Right lobe of liver (tissue), 6 donors: ENCODE data around the gene PTGDR2. TPM values are rescaled to one million over a fixed set of nuclear protein-coding genes. Genes with fewer than 3 reads are reported as not detected.

ENCODE experiments used
- ATAC-seq, 4 donors: fragments of 200-7000 bp; cut with Tn5 transposase; one replicate each; pipeline ENCODE4 v1.9.1; 2020; ENCODE audit warnings: mild to moderate bottlenecking in 4 of 4, moderate library complexity in 4 of 4
- DNase-seq, 3 donors: peaks; one replicate each; pipeline ENCODE4 v3.0.0-alpha.2; 2020
- H3K27ac ChIP-seq, 3 donors: fragments of 200-600 bp; one replicate each; pipeline ENCODE4 v1.8.0; 2022
- H3K27me3 ChIP-seq, 2 donors: fragments of 200-600 bp; one replicate each; pipeline ENCODE4 v1.8.0; 2022
- H3K36me3 ChIP-seq, 4 donors: fragments of 200-600 bp; sonication (generic) in 1 of 4; one replicate each; pipeline versions ENCODE4 v1.5.1 to v1.8.0; 2017 to 2022; ENCODE audit warnings: control low read depth in 1 of 4
- H3K4me1 ChIP-seq, 4 donors: fragments of 200-600 bp; sonication (generic) in 1 of 4; one replicate each; pipeline versions ENCODE4 v1.5.1 to v1.8.0; 2017 to 2022; ENCODE audit warnings: control low read depth in 1 of 4
- H3K4me3 ChIP-seq, 3 donors: fragments of 200-600 bp; one replicate each; pipeline ENCODE4 v1.8.0; 2022
- H3K9me3 ChIP-seq, 4 donors: fragments of 200-600 bp; sonication (generic) in 1 of 4; one replicate each; pipeline versions ENCODE4 v1.5.1 to v1.8.0; 2017 to 2022; ENCODE audit warnings: control low read depth in 1 of 4
- CTCF ChIP-seq, 4 donors: fragments of 200-600 bp in 3 of 4; fragments of 450-650 bp in 1 of 4; IDR thresholded peaks; one replicate each; pipeline versions ENCODE4 v1.5.1 to v1.8.0; 2016 to 2022; ENCODE audit warnings: antibody characterized with exemption in 4 of 4, mild to moderate bottlenecking in 2 of 4
- POLR2A ChIP-seq: fragments of 450-650 bp; IDR thresholded peaks from one replicate; pipeline ENCODE4 v1.6.1; 2017; ENCODE audit warnings: antibody characterized with exemption, mild to moderate bottlenecking
- WGBS: methylation state at CpG from one replicate; pipeline ENCODE4 v1.1.6; 2018; ENCODE audit warnings: low coverage, low lambda C conversion rate; ENCODE audit not compliant: insufficient coverage; ENCODE audit errors: missing lambda C conversion rate; 5-methylcytosine and 5-hydroxymethylcytosine counted together
- intact Hi-C, 2 donors: fragments of 100-400 bp; cut with DNase I; formaldehyde crosslinking; loops; one replicate each; pipeline versions ENCODE4 v1.11.2 to v1.14.1; 2022
- total RNA-seq, 6 experiments: library from RNA; depleted of rRNA in 2 of 6; stranded (reverse); fragments of >200 nt in 2 of 6; fragmentation: NEBNext Ultra II Directional in 3 of 6; extraction: Animal tissue kit (Norgen Biotek cat#: 25700) in 3 of 6; gene quantifications; one replicate each; pipeline versions ENCODE4 v1.1.0 to v1.2.4, GENCODE V29; 2016 to 2023
- donor health status: DM: no; HTN: yes; CAD: no.
- donor health status: DM: no; HTN: no; CAD: no.
- donor health status: DM: no; HTN: no; CAD: no.
- donor health status: DM: no; HTN: yes; CAD: no.
- donor health status: DM: no; HTN: yes; CAD: no.

The PTGDR2 gene
- total RNA-seq, 6 experiments from 2014 or later: 0.07 to 0.18 (median 0.12) TPM; not detected in 1

GRCh38 chr11:60891103-60891741, 35.5 kb upstream of the PTGDR2 start:
- TF ChIP-seq CTCF (IDR thresholded peaks at IDR 0.05) (no peak), POLR2A (no peak)
- no peaks in the 10 kb centered on the region for H3K27me3 ChIP-seq
- peaks cover 0 to 38% (median 10%) of the 10 kb centered on the region in 4 donors for H3K36me3 ChIP-seq
- H3K4me3 ChIP-seq: no peak overlapping the region
- WGBS: 80% methylated on average over 2 of the region's 7 CpGs
- H3K4me1 ChIP-seq: no peaks in the 10 kb centered on the region
- no peak overlapping the region for H3K27ac ChIP-seq
- ATAC-seq: peak in 3 of 4 donors; percentile 20 to 41 (median 30)
- H3K9me3 ChIP-seq: no peaks in the 10 kb centered on the region
- DNase-seq: no peak
- intact Hi-C loops: no loop called here

- H3K4me3 ChIP-seq: no peak overlapping the region
- no peaks in the 10 kb centered on the region for H3K4me1 ChIP-seq
- 43% methylated on average over 4 of the region's 5 CpGs for WGBS
- DNase-seq (no peak), ATAC-seq (peak in 1 of 4 donors; percentile 12)
- no peaks in the 10 kb centered on the region for H3K9me3 ChIP-seq
- no peak overlapping the region for H3K27ac ChIP-seq
- peaks cover 0 to 33% (median 8%) of the 10 kb centered on the region in 4 donors for H3K36me3 ChIP-seq
- H3K27me3 ChIP-seq: no peaks in the 10 kb centered on the region
- TF ChIP-seq POLR2A (no peak), CTCF (IDR thresholded peaks at IDR 0.05) (no peak)
- intact Hi-C loops: no loop called here
Observed at GRCh38 chr11:60890696-60891095, 34.9 kb upstream of the PTGDR2 start.

GRCh38 chr11:60889869-60890311, 34.1 kb upstream of the PTGDR2 start:
- Histone ChIP-seq H3K4me1 (no peaks in the 10 kb centered on the region), H3K27ac (no peak overlapping the region), H3K36me3 (peaks cover 0 to 25% (median 4%) of the 10 kb centered on the region in 4 donors), H3K27me3 (no peaks in the 10 kb centered on the region), H3K9me3 (no peaks in the 10 kb centered on the region), H3K4me3 (no peak overlapping the region)
- no peak for TF ChIP-seq POLR2A
- TF ChIP-seq CTCF (IDR thresholded peaks at IDR 0.05): no peak
- intact Hi-C loops: no loop called here
- DNase-seq (no peak), ATAC-seq (peak in 1 of 4 donors; percentile 21)
- 57% methylated on average over 6 of the region's 6 CpGs for WGBS

GRCh38 chr11:60887556-60887955, 31.8 kb upstream of the PTGDR2 start:
- Histone ChIP-seq H3K27me3 (no peaks in the 10 kb centered on the region), H3K36me3 (peaks cover 0 to 6% (median 0%) of the 10 kb centered on the region in 4 donors), H3K4me1 (no peaks in the 10 kb centered on the region), H3K4me3 (no peak overlapping the region), H3K9me3 (no peaks in the 10 kb centered on the region), H3K27ac (no peak overlapping the region)
- intact Hi-C loops: no loop called here
- no peak for DNase-seq
- 40% methylated on average over 1 of the region's 5 CpGs for WGBS
- peak; percentile 84 to 95 (median 94) for ATAC-seq
- TF ChIP-seq POLR2A (no peak), CTCF (IDR thresholded peaks at IDR 0.05) (peak; percentile 47 to 54 (median 50))
